Liver (tissue), 9 donors: ENCODE results near the gene MAGIX. TPM values are rescaled to one million over a fixed set of nuclear protein-coding genes. Genes with fewer than 3 reads are reported as not detected.

Experiments used
- DNase-seq: peaks from one replicate; pipeline ENCODE4 v3.0.0-alpha.2; 2017; ENCODE audit warnings: low spot score
- H3K27ac ChIP-seq, 2 donors: one replicate each; pipeline ENCODE4 v1.7.0; 2013; ENCODE audit warnings: inconsistent platforms in 2 of 2, low read length in 2 of 2, control low read depth in 1 of 2, low read depth in 1 of 2, mild to moderate bottlenecking in 1 of 2
- H3K27me3 ChIP-seq, 4 donors: one replicate each; pipeline versions ENCODE4 v1.6.1 to v1.7.0; 2013; ENCODE audit warnings: low read length in 3 of 4, inconsistent platforms in 1 of 4, mild to moderate bottlenecking in 1 of 4, moderate library complexity in 1 of 4; ENCODE audit not compliant: control insufficient read depth in 4 of 4, insufficient read depth in 4 of 4
- H3K36me3 ChIP-seq, 4 donors: one replicate each; pipeline versions ENCODE4 v1.6.1 to v1.7.0; 2013; ENCODE audit warnings: low read length in 3 of 4, mild to moderate bottlenecking in 3 of 4, low read depth in 1 of 4, moderate library complexity in 1 of 4; ENCODE audit not compliant: control insufficient read depth in 4 of 4, insufficient read depth in 3 of 4
- H3K4me1 ChIP-seq, 4 donors: one replicate each; pipeline versions ENCODE4 v1.6.1 to v1.7.0; 2013; ENCODE audit warnings: low read length in 3 of 4, mild to moderate bottlenecking in 3 of 4, moderate library complexity in 1 of 4; ENCODE audit not compliant: control insufficient read depth in 4 of 4, insufficient read depth in 4 of 4
- H3K4me3 ChIP-seq, 3 donors: one replicate each; pipeline versions ENCODE4 v1.6.1 to v1.7.0; 2013; ENCODE audit warnings: low read length in 3 of 3, control low read depth in 1 of 3, low read depth in 1 of 3, mild to moderate bottlenecking in 1 of 3
- H3K9ac ChIP-seq, 2 donors: one replicate each; pipeline ENCODE4 v1.7.0; 2013; ENCODE audit warnings: low read length in 2 of 2, mild to moderate bottlenecking in 2 of 2, moderate library complexity in 2 of 2, control low read depth in 1 of 2, low read depth in 1 of 2
- H3K9me3 ChIP-seq, 4 donors: one replicate each; pipeline versions ENCODE4 v1.6.1 to v1.7.0; 2013; ENCODE audit warnings: low read length in 3 of 4; ENCODE audit not compliant: control insufficient read depth in 4 of 4
- ATF3 ChIP-seq: IDR thresholded peaks from 2 replicates; pipeline ENCODE4 v1.6.1; 2016; ENCODE audit warnings: antibody characterized with exemption
- CTCF ChIP-seq: fragments of 150-350 bp; IDR thresholded peaks from 2 replicates; pipeline ENCODE4 v1.5.1; 2017; ENCODE audit warnings: improper control_type of control experiment, low read depth, low read length; ENCODE audit not compliant: missing input control
- EGR1 ChIP-seq, 2 donors: IDR thresholded peaks; 2 replicates each; pipeline ENCODE4 v1.6.1; 2016 to 2018; ENCODE audit warnings: antibody characterized with exemption in 2 of 2, low read depth in 2 of 2
- FOXA1 ChIP-seq: IDR thresholded peaks from 2 replicates; pipeline ENCODE4 v1.6.1; 2016; ENCODE audit warnings: antibody characterized with exemption
- FOXA2 ChIP-seq: IDR thresholded peaks from 2 replicates; pipeline ENCODE4 v1.6.1; 2016; ENCODE audit warnings: antibody characterized with exemption
- GABPA ChIP-seq, 2 donors: IDR thresholded peaks in 1 of 2; conservative IDR thresholded peaks in 1 of 2; 2 replicates each; pipeline ENCODE4 v1.6.1; 2016; ENCODE audit warnings: antibody characterized with exemption in 2 of 2, mild to moderate bottlenecking in 1 of 2, moderate library complexity in 1 of 2
- HNF4A ChIP-seq, 2 donors: conservative IDR thresholded peaks; 2 replicates each; pipeline ENCODE4 v1.6.1; 2016; ENCODE audit warnings: antibody characterized with exemption in 2 of 2, mild to moderate bottlenecking in 2 of 2
- HNF4G ChIP-seq: IDR thresholded peaks from 2 replicates; pipeline ENCODE4 v1.6.1; 2016; ENCODE audit warnings: antibody characterized with exemption
- JUND ChIP-seq, 2 donors: IDR thresholded peaks; 2 replicates each; pipeline ENCODE4 v1.6.1; 2016; ENCODE audit warnings: antibody characterized with exemption in 2 of 2
- MAX ChIP-seq: IDR thresholded peaks from 2 replicates; pipeline ENCODE4 v1.6.1; 2016; ENCODE audit warnings: antibody characterized with exemption
- NR2F2 ChIP-seq: IDR thresholded peaks from 2 replicates; pipeline ENCODE4 v1.6.1; 2016; ENCODE audit warnings: antibody characterized with exemption
- RAD21 ChIP-seq, 2 donors: IDR thresholded peaks; 2 replicates each; pipeline ENCODE4 v1.6.1; 2016; ENCODE audit warnings: antibody characterized with exemption in 2 of 2, mild to moderate bottlenecking in 2 of 2
- REST ChIP-seq: IDR thresholded peaks from 2 replicates; pipeline ENCODE4 v1.6.1; 2016; ENCODE audit warnings: antibody characterized with exemption, mild to moderate bottlenecking
- RXRA ChIP-seq, 2 donors: IDR thresholded peaks; 2 replicates each; pipeline ENCODE4 v1.6.1; 2017 to 2018; ENCODE audit warnings: antibody characterized with exemption in 2 of 2, mild to moderate bottlenecking in 1 of 2
- SP1 ChIP-seq: IDR thresholded peaks from 2 replicates; pipeline ENCODE4 v1.6.1; 2018; ENCODE audit warnings: antibody characterized with exemption, mild to moderate bottlenecking
- YY1 ChIP-seq: IDR thresholded peaks from 2 replicates; pipeline ENCODE4 v1.6.1; 2016; ENCODE audit warnings: antibody characterized with exemption, mild to moderate bottlenecking
- ZBTB33 ChIP-seq: IDR thresholded peaks from 2 replicates; pipeline ENCODE4 v1.6.1; 2016; ENCODE audit warnings: antibody characterized with exemption
- WGBS: extraction: QIAGEN DNeasy Blood & Tissue Kit; methylation state at CpG from one replicate; pipeline ENCODE4 v1.1.7; 2013; 5-methylcytosine and 5-hydroxymethylcytosine counted together
- polyA plus RNA-seq, 2 donors: library from polyadenylated mRNA; stranded (reverse) in 1 of 2; unstranded in 1 of 2; fragments of 200-250 nt in 1 of 2; fragments of >200 nt in 1 of 2; fragmentation: Nextera tagmentation in 1 of 2; extraction: Ambion mirVana in 1 of 2; gene quantifications; one replicate each; pipeline versions ENCODE4 v1.2.1 to v1.2.3, GENCODE V29; 2013 to 2015
- total RNA-seq, 2 donors: library from RNA; depleted of rRNA; stranded (reverse); fragments of >200 nt; gene quantifications; one replicate each; pipeline ENCODE4 v1.2.3, GENCODE V29; 2014
- donor health status: healthy.
- donor health status: healthy.
- donor health status: healthy.
- donor health status: healthy.
- donor health status: healthy.

The MAGIX gene
- total and polyA plus RNA-seq, 4 donors: 2.9 to 10.8 (median 7.9) TPM

GRCh38 chrX:49212861-49213260 lies 50.3 kb downstream of the MAGIX start:
- Histone ChIP-seq H3K27me3 (no peaks in the 10 kb centered on the region), H3K9ac (no peak overlapping the region), H3K9me3 (no peaks in the 10 kb centered on the region), H3K4me1 (no peaks in the 10 kb centered on the region), H3K4me3 (no peak overlapping the region), H3K36me3 (no peaks in the 10 kb centered on the region), H3K27ac (no peak overlapping the region)
- DNase-seq: no peak
- 57% methylated on average over 1 of the region's 1 CpG for WGBS
- TF ChIP-seq GABPA (IDR thresholded peaks at IDR 0.05 in 1 of 2, conservative IDR thresholded peaks at IDR 0.05 in 1 of 2) (no peak), NR2F2 (no peak), RAD21 (IDR thresholded peaks at IDR 0.05) (no peak), CTCF (no peak), SP1 (no peak), ATF3 (no peak), HNF4G (no peak), JUND (IDR thresholded peaks at IDR 0.05) (no peak), YY1 (no peak), REST (no peak), FOXA2 (no peak), MAX (no peak)

GRCh38 chrX:49214416-49214815 lies 51.9 kb downstream of the MAGIX start:
- WGBS: 79% methylated on average over 2 of the region's 2 CpGs
- H3K27me3 ChIP-seq: no peaks in the 10 kb centered on the region
- no peak overlapping the region for H3K27ac ChIP-seq
- no peak overlapping the region for H3K9ac ChIP-seq
- no peak overlapping the region for H3K4me3 ChIP-seq
- H3K36me3 ChIP-seq: no peaks in the 10 kb centered on the region
- H3K9me3 ChIP-seq: no peaks in the 10 kb centered on the region
- TF ChIP-seq RXRA (IDR thresholded peaks at IDR 0.05): no peak
- TF ChIP-seq JUND (IDR thresholded peaks at IDR 0.05): no peak
- TF ChIP-seq HNF4G: no peak
- TF ChIP-seq FOXA1: no peak
- no peak for TF ChIP-seq HNF4A (conservative IDR thresholded peaks at IDR 0.05)
- no peak for TF ChIP-seq ZBTB33
- TF ChIP-seq NR2F2: no peak
- no peak for TF ChIP-seq EGR1 (IDR thresholded peaks at IDR 0.05; ENCODE audit: low read depth in 2 of 2)
- no peak for TF ChIP-seq MAX
- H3K4me1 ChIP-seq: no peaks in the 10 kb centered on the region
- no peak for DNase-seq
